HG03280 (cell line): ENCODE data around the gene MS4A4A.

ENCODE experiments used
- ATAC-seq: cut with Tn5 transposase; IDR thresholded peaks from one replicate; pipeline ENCODE4 v1.9.1; 2021; ENCODE audit warnings: mild to moderate bottlenecking, moderate library complexity; ENCODE audit not compliant: unreplicated experiment

The MS4A4A gene

GRCh38 chr11:60345489-60345888 is 65.0 kb downstream of the MS4A4A start:
- no peak for ATAC-seq

GRCh38 chr11:60347084-60347797 is 66.8 kb downstream of the MS4A4A start:
- no peak for ATAC-seq

- ATAC-seq: no peak
Measured at GRCh38 chr11:60348116-60348515, 67.7 kb downstream of the MS4A4A start.

- no peak for ATAC-seq
Measured at GRCh38 chr11:60349990-60350389, 69.5 kb downstream of the MS4A4A start.

- ATAC-seq: no peak
Measured at GRCh38 chr11:60357771-60358170, 77.3 kb downstream of the MS4A4A start.
